HuH-7.5 (cell line): ENCODE results near the gene YAP1.
"Not testable (repeated sequence)": the region's sequence is repeated elsewhere in the genome, so short reads cannot be mapped to it uniquely, and the experiment has no call there.

Experiments used
- DNase-seq: peaks from one replicate; pipeline ENCODE4 v3.0.0; 2011; ENCODE audit warnings: low spot score

Gene YAP1

GRCh38 chr11:102200325-102200724 lies 90.1 kb downstream of the YAP1 start:
- not testable (repeated sequence) for DNase-seq

DNA sequence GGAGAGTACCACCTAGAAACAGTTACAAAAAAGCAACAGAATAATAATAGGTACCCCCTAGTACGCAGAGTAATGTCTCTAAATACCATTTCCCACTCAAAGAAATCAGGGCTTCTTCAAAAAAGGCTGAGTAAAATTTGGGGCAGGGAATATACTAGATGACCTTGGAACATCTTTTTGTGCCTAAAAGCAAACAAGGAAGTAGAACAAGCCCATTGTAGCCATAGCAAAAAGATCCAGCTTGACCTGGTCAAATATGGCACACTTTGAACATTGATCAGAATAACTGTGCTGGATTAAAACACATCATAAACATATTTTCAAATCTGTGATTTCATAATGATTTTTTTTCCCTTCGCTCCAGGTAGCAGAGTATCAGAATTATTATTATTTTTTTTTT lies 91.5 kb downstream of the YAP1 start:
- no peak for DNase-seq

DNA sequence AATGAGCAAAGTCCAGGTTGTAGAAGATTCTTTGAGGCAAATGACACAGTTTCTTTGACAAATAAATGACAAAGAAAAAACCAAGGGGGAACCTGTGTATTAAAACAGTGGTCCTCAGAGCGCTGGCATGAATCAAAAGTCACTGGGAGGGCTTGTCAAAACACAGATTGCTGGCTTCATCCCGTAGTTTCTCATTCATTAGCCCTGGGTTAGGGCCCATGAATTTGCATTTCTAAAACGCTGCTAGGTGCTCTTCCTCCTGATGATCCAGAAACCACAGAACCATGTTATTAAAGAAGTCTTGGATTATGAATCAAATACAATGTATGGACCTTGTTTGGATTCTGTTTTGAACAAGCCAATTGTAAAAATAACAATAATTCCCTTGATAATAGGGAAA lies 92.7 kb downstream of the YAP1 start:
- no peak for DNase-seq

DNA sequence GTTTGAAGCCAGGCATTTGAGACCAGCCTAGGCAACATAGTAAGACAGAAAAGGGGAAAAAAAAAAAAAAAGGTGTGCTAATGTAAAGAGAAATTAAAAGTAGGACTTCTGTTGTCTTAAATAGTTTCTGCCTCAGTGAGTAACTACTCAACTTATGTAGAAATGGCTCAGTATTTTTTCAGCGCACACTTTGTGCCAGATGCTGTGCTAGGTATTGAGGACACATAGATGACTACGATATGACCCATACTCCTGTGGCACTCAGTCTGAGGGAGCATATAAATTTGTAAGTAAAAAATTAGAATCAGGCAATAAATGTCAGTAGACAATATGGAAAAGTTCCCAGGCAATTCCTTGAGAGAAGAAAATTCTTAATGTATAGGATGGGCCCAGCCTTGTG lies 93.9 kb downstream of the YAP1 start:
- DNase-seq, result no peak

- DNase-seq, result no peak
These were observed 95.6 kb downstream of the YAP1 start for GRCh38 chr11:102205805-102206204.

DNA sequence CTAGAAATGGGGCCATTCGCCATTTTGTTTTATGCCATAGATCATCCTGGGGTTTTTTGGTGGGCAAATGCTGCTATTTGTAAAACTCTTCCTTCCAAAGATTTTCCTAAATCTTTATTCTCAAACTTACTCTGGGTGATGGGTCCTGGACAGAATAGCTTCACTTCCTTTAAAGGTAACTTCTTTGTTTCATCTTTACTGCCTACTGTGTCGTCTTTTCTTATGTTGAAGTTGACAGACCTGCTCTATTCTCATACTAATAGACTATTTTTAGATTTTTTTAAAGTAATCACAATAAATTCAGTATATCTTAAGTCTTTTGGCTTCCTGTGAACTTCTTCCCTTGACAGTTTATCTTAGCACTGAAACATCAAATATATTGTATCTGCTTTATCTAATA lies 98.6 kb downstream of the YAP1 start:
- DNase-seq, result no peak

GRCh38 chr11:102214623-102215022 lies 104.4 kb downstream of the YAP1 start:
- no peak for DNase-seq

DNA sequence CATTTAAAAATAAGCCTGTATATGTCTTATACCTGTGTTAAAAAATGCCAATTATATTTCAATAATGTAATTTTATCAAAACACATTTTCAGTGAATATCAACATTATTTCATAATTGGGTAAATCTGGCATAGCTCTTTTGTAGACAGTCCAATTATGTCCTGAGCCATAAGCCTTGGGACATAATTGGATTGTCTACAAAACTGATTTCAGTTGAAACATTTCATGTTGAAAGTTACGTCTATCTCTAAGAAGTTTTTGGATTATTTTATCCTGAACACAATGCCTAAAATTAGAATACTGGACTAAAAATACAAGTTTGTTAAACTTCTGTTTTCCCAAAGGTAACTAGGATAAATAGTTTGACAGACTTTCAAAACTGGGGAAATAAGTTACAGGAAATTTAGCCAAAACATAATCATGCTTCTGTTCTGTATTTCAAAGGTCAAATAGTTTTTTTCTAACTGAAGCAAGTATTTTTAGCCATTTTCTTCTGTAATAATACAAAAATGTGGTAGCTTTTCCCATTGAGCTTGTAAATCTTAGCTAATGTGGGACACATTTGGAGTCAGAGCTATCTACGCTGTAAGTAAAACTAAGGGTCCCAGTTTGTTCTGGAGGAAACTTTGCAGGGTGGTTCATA lies 106.3 kb downstream of the YAP1 start:
- DNase-seq, result no peak

DNA sequence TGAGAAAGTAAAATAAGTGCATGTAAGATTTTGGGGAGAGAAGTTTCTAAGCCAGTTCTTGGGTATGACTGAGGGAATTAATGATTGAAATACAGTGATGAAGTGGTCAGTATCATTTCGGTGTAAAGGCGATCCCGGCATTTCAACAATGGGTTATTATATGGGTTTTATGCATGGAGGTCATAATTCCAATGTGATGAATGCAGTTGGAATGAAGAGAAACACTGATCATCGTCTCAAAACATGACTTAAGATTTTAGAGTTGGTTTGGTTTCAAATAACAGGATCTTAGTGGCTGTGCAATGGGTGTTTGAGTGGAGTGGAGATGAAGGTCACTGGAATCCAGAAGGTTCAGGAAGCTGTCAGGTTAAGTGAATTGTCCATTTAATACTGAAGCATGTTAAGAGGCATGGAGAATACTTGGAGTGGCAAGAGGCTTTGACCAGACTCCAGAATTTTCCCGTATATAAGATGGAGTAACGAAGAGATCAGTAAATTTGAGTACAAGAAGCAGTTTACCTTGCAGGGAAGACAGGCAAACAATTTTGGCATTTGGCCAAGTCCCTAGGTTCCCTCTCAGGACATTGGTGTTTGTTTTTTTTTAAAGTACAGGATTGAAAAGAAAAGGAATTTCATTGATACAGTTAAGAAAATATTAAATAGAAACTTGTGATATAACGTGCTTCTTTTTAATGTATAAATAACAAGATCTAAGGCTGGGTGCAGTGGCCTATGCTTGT lies 110.7 kb downstream of the YAP1 start:
- DNase-seq, result no peak

- DNase-seq, result no peak
These were observed 113.6 kb downstream of the YAP1 start for GRCh38 chr11:102223859-102224258.

DNA sequence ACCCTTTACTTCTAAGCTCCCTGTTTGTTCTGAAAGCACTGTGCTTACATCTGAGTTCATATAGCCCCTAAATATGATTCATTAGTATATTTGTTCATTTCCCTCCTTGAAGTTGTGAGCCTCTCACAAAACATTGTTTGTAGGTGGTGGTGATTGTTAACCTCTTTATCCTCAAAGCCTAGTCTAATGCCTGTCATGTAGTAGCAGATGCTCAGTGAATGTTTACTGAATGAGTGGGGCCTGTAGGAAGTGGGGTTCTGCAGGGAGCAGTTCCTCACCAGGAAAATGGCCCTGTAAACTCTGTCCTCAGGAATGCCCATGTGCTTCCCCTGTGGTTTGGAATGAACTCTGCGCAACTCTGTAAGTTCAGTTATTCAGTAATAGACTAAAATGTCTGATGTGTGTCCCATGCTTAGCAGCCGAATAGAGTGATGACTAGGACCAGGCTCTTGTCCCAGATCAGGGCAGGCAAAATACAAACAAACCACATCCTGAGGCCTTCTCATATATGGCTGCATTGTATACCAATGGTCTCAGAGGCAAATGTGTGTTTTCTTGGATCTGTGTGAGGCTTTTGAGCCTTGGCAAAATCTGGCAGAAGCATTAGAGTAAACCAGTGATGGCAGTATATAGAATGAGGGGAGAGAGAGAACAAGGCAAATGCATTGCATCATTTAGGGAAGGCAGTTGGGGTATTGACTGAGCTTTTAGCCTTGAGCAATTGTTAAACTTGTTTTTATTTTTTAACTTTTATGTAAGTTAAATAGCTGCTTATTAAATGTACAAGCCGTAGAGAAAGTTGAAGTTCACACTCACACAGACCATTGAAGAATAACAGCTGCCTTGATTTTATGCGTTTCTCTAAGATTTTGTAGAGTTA lies 115.7 kb downstream of the YAP1 start:
- no peak for DNase-seq

- no peak for DNase-seq
These were observed 116.6 kb downstream of the YAP1 start for GRCh38 chr11:102226702-102227490.

DNA sequence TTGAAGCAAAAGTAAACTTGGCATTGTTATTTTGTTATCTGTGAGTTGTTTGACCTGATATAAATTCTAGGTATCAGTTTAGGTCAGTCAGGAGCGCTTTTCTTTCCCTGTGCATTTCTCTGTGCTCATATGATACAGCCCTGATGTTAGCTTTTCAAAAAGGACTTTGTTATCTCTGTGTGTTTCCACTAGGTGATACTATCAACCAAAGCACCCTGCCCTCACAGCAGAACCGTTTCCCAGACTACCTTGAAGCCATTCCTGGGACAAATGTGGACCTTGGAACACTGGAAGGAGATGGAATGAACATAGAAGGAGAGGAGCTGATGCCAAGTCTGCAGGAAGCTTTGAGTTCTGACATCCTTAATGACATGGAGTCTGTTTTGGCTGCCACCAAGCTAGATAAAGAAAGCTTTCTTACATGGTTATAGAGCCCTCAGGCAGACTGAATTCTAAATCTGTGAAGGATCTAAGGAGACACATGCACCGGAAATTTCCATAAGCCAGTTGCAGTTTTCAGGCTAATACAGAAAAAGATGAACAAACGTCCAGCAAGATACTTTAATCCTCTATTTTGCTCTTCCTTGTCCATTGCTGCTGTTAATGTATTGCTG lies 119.4 kb downstream of the YAP1 start:
- DNase-seq, result no peak

DNA sequence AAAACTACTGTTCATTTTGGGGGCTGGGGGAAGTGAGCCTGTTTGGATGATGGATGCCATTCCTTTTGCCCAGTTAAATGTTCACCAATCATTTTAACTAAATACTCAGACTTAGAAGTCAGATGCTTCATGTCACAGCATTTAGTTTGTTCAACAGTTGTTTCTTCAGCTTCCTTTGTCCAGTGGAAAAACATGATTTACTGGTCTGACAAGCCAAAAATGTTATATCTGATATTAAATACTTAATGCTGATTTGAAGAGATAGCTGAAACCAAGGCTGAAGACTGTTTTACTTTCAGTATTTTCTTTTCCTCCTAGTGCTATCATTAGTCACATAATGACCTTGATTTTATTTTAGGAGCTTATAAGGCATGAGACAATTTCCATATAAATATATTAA lies 119.9 kb downstream of the YAP1 start:
- DNase-seq, result no peak

DNA sequence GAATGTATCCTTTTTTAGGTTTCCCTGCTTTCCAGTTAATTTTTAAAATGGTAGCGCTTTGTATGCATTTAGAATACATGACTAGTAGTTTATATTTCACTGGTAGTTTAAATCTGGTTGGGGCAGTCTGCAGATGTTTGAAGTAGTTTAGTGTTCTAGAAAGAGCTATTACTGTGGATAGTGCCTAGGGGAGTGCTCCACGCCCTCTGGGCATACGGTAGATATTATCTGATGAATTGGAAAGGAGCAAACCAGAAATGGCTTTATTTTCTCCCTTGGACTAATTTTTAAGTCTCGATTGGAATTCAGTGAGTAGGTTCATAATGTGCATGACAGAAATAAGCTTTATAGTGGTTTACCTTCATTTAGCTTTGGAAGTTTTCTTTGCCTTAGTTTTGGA lies 120.7 kb downstream of the YAP1 start:
- DNase-seq, result no peak

DNA sequence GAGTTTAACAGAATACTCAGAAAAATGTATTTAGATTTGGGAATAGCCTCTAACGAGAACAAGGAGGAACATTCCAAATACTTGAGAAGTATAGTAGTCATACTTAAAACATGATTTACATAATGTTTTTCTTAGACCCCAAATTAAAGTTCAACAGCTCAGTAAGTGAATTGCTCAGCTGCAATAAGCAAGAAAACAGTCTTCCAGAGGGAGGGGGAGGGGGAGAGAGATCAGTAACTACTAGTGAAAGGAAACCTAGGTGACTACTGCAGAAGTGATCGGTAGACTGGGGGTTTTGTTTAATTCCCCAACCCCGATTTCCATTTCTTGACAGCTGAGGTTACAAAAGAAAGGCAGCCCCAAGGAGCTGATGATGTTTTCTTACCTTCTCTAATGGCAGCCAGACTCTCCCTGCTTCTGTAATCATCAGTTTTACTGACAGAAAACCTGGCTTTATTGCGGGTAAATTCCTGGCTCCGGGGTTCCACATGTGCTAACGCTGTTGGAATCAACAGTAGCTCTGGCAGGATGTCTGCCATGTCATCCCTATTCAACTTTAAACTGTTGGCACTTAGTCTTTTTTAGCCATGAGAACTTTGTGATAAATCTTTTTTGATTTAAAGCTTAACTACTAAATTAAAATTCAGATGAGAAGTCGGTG lies 124.7 kb downstream of the YAP1 start:
- no peak for DNase-seq

GRCh38 chr11:102237096-102237735 lies 127.0 kb downstream of the YAP1 start:
- no peak for DNase-seq

- no peak for DNase-seq
These were observed 128.2 kb downstream of the YAP1 start for GRCh38 chr11:102238391-102238821.

- DNase-seq, result no peak
These were observed 129.2 kb downstream of the YAP1 start for GRCh38 chr11:102239448-102239847.

DNA sequence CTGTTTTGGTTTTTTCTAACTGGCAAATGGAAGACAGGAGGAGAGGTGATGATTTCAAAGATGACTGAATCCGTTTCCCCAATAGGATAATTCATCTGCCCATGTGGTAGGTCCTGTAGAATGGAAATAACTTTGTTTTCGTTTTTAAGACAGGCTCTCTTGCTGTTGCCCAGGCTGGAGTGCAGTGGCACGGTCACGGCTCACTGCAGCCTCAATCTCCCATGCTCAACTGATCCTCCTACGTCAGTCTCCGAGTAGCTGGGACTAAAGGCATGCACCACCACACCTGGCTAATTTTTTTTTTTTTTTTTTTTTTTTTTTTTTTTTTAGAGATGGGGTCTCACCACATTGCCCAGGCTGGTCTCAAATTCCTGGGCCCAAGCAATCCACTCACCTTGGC lies 129.7 kb downstream of the YAP1 start:
- no peak for DNase-seq

- DNase-seq, result no peak
These were observed 130.3 kb downstream of the YAP1 start for GRCh38 chr11:102240502-102240901.
